ENCODE results near the gene RANBP10.

RANBP10 gene

DNA sequence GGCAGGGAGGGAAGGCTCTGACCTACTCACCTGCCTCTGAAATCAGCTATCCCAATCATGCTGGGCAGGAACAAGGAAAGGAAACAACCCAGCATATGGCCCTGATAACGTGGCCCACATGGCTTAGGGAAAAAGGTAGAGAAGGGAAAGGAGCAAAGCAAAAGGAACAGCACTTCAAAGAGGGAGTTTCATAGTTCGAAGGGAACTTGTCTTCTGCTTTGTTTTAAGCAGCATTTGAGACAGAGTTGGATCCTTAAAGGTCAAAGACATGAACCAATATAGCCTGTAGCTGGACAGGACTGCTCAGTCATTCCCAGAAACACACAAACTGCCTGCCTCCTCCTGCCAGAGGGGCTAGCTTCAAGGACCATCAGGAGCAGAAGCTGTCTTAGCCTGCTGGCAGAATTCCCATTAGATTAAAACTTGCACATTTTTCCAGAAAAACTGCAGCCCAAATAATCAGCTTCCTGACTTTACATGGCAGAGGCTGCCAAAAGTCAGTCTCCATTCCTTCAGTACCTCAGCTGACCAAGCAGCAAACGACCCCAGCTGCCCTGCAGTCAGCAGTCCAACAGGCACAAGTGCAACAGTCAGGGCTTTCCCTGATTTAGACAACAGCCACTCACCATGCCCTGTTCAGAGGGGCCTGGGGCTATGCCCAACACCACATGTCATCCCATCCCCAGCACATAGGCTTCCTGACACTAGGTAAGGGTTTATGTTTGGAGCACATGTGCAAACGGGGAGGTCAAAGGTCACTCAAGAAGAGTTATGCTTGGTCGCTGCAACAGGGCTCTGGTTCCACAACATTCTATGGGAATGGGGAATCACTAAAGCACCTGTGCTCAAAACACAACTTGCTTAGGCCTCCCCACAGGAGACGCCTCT lies 32.5 kb downstream of the RANBP10 start:
- no peak overlapping the region for H3K27ac ChIP-seq
- TF ChIP-seq, protein P1, sequence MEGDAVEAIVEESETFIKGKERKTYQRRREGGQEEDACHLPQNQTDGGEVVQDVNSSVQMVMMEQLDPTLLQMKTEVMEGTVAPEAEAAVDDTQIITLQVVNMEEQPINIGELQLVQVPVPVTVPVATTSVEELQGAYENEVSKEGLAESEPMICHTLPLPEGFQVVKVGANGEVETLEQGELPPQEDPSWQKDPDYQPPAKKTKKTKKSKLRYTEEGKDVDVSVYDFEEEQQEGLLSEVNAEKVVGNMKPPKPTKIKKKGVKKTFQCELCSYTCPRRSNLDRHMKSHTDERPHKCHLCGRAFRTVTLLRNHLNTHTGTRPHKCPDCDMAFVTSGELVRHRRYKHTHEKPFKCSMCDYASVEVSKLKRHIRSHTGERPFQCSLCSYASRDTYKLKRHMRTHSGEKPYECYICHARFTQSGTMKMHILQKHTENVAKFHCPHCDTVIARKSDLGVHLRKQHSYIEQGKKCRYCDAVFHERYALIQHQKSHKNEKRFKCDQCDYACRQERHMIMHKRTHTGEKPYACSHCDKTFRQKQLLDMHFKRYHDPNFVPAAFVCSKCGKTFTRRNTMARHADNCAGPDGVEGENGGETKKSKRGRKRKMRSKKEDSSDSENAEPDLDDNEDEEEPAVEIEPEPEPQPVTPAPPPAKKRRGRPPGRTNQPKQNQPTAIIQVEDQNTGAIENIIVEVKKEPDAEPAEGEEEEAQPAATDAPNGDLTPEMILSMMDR (IDR thresholded peaks at IDR 0.05) = no peak
- TF ChIP-seq ZFX (IDR thresholded peaks at IDR 0.05; ENCODE audit: borderline replicate concordance) = no peak

DNA sequence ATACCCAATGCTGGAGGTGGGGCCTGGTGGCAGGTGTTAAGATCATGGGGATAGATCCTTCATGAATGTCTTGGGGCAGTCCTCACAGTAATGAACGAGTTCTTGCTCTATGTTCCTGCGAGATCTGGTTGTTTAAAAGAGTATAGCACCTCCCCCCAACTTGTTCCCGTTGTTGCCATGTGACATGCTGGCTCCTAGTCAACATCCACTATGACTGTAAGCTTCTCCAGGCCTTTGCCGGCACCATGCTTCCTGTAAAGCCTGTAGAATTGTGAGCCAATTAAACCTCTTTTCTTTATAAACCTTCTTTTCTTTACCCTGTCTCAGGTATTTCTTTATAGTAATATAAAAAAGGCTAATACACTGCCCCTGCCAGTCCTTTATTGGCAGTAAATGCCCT lies 33.3 kb downstream of the RANBP10 start:
- no peak overlapping the region for H3K27ac ChIP-seq
- TF ChIP-seq, protein P1 (IDR thresholded peaks at IDR 0.05) = no peak
- no peak for TF ChIP-seq ZFX (IDR thresholded peaks at IDR 0.05; ENCODE audit: borderline replicate concordance)

DNA sequence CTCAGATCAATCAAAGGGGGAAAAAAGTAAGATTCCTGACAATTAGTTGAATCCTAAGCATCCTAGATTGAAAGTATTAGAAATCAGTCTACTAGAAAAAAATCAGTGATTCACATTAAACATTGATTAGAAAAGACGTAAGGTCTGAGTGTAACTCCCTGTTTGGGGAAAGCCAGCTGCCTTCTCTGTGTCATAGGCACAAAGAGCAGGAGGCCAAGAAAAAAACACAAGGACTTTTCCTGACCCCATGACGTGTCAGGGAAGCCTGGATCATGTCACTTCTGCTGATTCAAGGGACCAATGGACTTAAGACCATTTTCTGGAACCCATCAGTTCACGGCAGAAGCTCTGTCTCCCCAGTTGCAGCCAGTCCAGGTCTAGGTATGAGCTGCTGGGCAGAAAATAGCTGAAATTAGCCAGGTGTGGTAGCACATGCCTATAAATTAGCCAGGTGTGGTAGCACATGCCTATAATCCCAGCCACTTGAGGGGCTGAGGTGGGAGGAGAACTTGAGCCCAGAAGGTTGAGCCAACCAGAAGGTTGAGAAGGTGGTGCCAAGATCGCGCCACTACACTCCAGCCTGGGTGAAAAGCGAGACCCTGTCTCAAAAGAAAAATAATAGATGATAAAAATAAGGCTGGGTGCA lies 35.9 kb downstream of the RANBP10 start:
- no peak for TF ChIP-seq ZFX (IDR thresholded peaks at IDR 0.05; ENCODE audit: borderline replicate concordance)
- TF ChIP-seq, protein P1 (IDR thresholded peaks at IDR 0.05) = no peak
- no peak overlapping the region for H3K27ac ChIP-seq

DNA sequence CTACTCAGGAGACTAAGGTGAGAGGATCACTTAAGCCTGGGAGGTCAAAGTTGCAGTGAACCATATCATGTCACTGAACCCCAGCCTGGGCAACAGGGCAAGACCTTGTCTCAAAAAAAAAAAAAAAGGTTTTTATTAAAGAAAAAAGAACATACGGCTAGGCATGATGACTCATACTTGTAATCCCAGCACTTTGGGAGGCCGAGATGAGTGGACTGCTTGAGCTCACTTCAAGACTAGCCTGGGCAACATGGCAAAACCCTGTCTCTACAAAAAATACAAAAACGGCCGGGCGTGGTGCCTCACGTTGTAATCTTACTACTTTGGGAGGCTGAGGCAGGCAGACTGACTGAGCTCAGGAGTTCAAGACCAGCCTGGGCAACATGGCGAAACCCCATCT lies 38.4 kb downstream of the RANBP10 start:
- TF ChIP-seq ZFX (IDR thresholded peaks at IDR 0.05; ENCODE audit: borderline replicate concordance) = no peak
- TF ChIP-seq, protein P1 (IDR thresholded peaks at IDR 0.05) = no peak
- H3K27ac ChIP-seq = no peak overlapping the region

DNA sequence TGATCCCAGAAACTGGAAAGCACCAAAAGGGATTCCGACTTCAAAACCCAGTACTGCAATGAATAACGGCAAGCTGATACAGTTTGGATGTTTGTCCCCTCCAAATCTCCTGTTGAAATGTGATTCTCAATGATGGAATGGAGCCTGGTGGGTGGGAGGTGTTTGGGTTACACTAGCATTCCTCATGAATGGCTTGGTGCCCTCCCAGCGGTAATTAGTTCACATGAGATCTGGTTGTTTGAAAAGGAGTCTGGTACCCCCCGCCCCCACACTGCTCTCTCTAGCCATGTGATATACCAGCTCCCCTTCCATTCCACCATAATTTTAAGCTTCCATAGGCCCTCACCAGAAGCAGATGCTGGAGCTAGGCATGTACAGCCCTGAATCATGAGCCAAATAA lies 40.1 kb downstream of the RANBP10 start:
- no peak for TF ChIP-seq ZFX (IDR thresholded peaks at IDR 0.05; ENCODE audit: borderline replicate concordance)
- TF ChIP-seq, protein P1 (IDR thresholded peaks at IDR 0.05) = no peak
- no peak overlapping the region for H3K27ac ChIP-seq

DNA sequence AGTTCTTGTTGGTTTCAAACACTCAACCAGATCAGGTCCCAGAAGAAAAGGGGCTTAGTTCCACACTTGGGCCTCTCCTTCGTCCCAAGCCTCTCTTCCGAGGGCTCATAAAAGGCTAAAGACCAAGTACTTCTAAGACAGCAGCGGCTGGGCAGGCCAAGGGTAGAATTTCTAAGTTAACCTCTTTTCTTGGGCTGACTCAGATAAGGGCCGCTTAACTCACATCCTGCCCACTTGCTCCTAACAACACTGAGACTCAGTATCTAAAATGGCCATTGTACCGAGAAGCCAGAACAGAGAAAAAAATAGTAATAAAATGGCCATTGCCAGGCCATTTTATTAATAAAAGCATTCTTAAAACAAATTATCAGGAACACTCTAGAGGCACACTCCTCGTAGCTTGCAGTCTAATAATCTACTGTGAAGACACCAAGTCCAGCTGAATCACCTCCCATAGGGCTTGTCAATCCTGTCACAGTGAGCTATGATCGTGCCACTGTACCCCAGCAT lies 42.1 kb downstream of the RANBP10 start:
- no peak overlapping the region for H3K27ac ChIP-seq
- no peak for TF ChIP-seq ZFX (IDR thresholded peaks at IDR 0.05; ENCODE audit: borderline replicate concordance)
- TF ChIP-seq, protein P1 (IDR thresholded peaks at IDR 0.05) = no peak

DNA sequence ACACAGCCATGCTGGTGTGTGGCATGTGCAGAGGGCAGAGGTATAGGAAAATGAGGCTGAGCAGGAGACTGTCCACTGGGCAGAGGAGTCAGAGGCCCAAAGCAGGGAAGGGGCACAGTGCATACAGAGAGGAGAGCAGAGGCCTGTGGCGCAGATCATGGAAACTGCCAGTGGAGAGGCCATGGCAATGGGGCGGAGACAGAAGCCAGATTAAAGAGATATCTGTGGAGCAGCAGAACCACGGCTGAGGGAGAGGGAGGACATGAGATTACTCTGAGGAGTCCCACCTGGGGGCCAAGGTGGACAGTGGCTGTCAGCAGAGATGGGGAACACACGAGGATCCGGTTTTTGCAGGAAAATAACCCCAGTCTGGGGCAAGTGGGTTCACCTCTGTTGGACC lies 43.3 kb downstream of the RANBP10 start:
- no peak overlapping the region for H3K27ac ChIP-seq
- TF ChIP-seq, protein P1 (IDR thresholded peaks at IDR 0.05) = no peak
- no peak for TF ChIP-seq ZFX (IDR thresholded peaks at IDR 0.05; ENCODE audit: borderline replicate concordance)

Data from 22Rv1 (cell line).